Urinary bladder (tissue), 4 donors: ENCODE measurements around the gene TMEM125. TPM values are rescaled to one million over a fixed set of nuclear protein-coding genes. Genes with fewer than 3 reads are reported as not detected.

ENCODE experiments used
- DNase-seq: peaks from one replicate; pipeline ENCODE4 v3.0.0-alpha.2; 2015; ENCODE audit errors: extremely low spot score
- H3K27ac ChIP-seq: one replicate; pipeline ENCODE4 v1.5.1; 2013; ENCODE audit warnings: low read depth, mild to moderate bottlenecking, moderate library complexity
- H3K36me3 ChIP-seq: one replicate; pipeline ENCODE4 v1.6.1; 2013; ENCODE audit warnings: mild to moderate bottlenecking, moderate library complexity; ENCODE audit not compliant: insufficient read depth
- H3K4me1 ChIP-seq: one replicate; pipeline ENCODE4 v1.6.1; 2013; ENCODE audit warnings: mild to moderate bottlenecking, moderate library complexity; ENCODE audit not compliant: insufficient read depth
- H3K4me3 ChIP-seq: one replicate; pipeline ENCODE4 v1.5.1; 2013; ENCODE audit warnings: low read depth, low read length
- WGBS: extraction: QIAGEN DNeasy Blood & Tissue Kit; methylation state at CpG from one replicate; pipeline ENCODE4 v1.1.7; 2013; 5-methylcytosine and 5-hydroxymethylcytosine counted together
- polyA plus RNA-seq: library from polyadenylated mRNA; stranded (reverse); fragments of 200-250 nt; gene quantifications from one replicate; pipeline ENCODE4 v1.2.3, GENCODE V29; 2013
- total RNA-seq: library from RNA; depleted of rRNA; stranded (reverse); fragments of >200 nt; gene quantifications from one replicate; pipeline ENCODE4 v1.2.3, GENCODE V29; 2014
- donor health status: healthy with polysubstance abuse.
- donor health status: healthy.

Gene TMEM125
- total and polyA plus RNA-seq, 2 donors = 0.32 to 0.47 TPM

DNA sequence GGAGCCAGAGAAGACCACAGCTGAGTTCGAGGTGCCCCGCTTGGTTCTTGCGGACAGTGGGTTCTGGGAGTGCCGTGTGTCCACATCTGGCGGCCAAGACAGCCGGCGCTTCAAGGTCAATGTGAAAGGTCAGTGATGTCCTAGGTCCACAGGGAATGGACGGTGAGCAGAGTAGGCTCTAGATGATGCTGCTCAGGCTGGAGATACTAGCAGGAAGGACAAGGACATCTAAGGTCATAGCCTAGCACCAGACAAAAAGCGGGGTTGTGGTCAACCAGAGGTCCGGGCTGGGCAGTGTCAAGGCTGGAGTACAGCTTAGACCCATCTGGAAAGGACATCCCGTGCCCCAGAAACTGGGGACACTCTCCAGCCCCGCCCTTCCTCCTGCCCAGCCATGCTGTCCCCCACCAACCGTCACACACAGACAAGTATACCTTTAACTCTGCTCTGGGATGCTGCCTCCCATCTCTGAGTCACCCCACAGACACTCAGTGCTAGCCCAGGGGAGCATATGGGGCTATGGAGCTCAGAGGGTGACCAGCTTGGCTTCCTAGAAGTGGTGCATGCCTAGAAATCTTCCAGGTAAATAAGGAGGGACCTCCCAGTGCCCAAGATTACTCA, 39.7 kb downstream of the TMEM125 start:
- H3K27ac ChIP-seq = no peak overlapping the region
- no peak overlapping the region for H3K4me3 ChIP-seq
- no peaks in the 10 kb centered on the region for H3K4me1 ChIP-seq
- no peak for DNase-seq
- 89% methylated on average over 13 of the region's 13 CpGs for WGBS
- H3K36me3 ChIP-seq = no peaks in the 10 kb centered on the region

DNA sequence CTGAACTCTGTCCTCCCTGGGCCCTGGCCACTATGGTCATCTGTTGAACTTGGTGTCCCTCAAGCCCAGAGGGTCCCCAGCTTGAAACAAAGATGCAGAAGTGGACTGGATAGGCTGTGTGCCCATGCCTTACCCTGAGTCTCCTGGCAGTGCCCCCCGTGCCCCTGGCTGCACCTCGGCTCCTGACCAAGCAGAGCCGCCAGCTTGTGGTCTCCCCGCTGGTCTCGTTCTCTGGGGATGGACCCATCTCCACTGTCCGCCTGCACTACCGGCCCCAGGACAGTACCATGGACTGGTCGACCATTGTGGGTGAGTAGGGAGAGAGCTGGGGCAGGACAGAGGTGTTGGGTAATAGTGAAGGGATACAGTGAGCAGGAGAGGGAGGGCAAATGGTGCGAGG, 41.7 kb downstream of the TMEM125 start:
- DNase-seq = no peak
- Histone ChIP-seq H3K36me3 (no peaks in the 10 kb centered on the region), H3K4me1 (no peaks in the 10 kb centered on the region), H3K27ac (no peak overlapping the region), H3K4me3 (no peak overlapping the region)
- WGBS = 93% methylated on average over 9 of the region's 9 CpGs

DNA sequence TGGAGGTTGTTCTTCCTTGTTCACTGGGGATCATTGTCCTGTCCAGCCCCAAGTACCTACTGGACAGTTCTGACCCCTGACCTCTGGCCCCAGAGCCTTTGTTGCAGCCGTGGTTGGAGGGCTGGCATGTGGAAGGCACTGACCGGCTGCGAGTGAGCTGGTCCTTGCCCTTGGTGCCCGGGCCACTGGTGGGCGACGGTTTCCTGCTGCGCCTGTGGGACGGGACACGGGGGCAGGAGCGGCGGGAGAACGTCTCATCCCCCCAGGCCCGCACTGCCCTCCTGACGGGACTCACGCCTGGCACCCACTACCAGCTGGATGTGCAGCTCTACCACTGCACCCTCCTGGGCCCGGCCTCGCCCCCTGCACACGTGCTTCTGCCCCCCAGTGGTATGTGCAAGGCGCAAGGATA, 42.4 kb downstream of the TMEM125 start:
- no peak for DNase-seq
- no peaks in the 10 kb centered on the region for H3K4me1 ChIP-seq
- H3K36me3 ChIP-seq = no peaks in the 10 kb centered on the region
- no peak overlapping the region for H3K27ac ChIP-seq
- H3K4me3 ChIP-seq = no peak overlapping the region
- WGBS = 90% methylated on average over 19 of the region's 19 CpGs

DNA sequence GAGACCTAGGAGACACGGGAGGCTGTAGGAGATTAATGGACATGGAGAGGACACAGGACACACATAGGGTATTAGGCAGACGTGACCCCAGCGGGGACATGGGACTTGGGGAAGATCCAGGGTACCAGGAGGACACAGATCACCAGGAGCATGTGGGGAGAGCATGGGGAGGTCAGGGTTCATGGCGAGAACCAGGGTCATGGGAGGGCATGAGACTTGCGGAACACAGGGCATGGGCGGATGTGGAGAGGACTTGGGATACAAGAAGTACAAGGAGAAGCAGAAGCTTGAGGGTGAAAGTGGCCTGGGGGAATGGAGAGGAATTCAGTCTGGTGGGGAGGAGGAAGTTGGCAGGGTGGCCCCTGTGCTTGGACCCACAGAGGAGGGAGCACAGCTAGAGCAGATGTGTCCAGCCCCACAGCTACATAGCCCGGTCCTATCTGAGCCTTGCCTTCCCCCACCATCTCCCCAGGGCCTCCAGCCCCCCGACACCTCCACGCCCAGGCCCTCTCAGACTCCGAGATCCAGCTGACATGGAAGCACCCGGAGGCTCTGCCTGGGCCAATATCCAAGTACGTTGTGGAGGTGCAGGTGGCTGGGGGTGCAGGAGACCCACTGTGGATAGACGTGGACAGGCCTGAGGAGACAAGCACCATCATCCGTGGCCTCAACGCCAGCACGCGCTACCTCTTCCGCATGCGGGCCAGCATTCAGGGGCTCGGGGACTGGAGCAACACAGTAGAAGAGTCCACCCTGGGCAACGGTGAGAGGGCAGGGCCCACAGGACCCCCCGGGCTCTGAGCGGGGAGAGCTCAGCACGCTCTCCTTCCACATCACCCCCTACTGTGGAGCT, 43.1 kb downstream of the TMEM125 start:
- Histone ChIP-seq H3K4me1 (no peaks in the 10 kb centered on the region), H3K27ac (no peak overlapping the region), H3K4me3 (no peak overlapping the region), H3K36me3 (no peaks in the 10 kb centered on the region)
- 92% methylated on average over 24 of the region's 24 CpGs for WGBS
- no peak for DNase-seq

DNA sequence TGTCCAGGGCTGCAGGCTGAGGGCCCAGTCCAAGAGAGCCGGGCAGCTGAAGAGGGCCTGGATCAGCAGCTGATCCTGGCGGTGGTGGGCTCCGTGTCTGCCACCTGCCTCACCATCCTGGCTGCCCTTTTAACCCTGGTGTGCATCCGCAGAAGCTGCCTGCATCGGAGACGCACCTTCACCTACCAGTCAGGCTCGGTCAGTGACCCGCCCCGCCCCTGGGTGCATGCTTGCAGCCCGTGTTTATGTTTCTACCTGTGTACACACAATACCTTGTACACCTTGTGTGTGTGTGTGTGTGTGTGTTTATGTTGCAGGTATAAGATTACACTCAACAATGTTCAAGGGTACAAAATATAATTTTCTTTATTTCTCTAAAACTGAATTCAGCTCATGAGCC, 44.0 kb downstream of the TMEM125 start:
- Histone ChIP-seq H3K27ac (no peak overlapping the region), H3K4me3 (no peak overlapping the region), H3K4me1 (no peaks in the 10 kb centered on the region), H3K36me3 (no peaks in the 10 kb centered on the region)
- WGBS = 95% methylated on average over 10 of the region's 10 CpGs
- no peak for DNase-seq

DNA sequence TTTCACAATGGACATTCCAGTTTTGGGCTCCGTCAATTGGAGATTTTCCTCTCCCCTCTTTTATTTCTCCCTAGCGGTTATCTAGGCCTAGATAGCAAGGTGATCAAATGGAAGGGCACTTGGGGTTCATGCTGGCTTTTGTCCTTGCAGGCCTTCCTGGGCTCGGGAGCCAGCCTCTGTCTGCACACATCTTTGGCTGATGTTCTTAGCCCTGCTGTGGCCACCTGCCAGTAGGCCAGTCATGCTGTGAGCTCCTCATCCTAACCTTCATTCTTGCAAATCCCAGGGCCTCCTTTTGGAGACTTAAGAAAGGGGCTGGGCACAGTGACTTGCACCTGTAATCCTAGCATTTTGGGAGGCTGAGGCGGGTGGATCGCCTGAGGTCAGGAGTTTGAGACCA, 44.5 kb downstream of the TMEM125 start:
- no peak for DNase-seq
- WGBS = 96% methylated on average over 5 of the region's 5 CpGs

DNA sequence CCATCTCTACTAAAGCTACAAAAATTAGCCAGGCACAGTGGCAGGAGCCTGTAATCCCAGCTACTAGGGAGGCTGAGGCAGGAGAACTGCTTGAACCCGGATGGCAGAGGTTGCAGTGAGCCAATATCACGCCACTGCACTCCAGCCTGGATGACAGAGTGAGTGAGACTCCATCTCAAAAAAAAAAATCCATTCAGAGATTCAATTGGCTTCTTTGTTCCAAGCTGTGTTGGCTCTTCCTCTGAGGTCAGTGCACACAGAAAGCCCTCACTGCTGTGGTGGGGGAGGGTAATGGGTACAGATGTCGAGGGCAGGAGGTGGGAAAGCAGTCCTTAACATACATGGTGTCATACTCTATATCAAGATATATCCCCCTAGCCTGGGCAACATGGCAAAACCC, 45.7 kb downstream of the TMEM125 start:
- no peak overlapping the region for H3K27ac ChIP-seq
- WGBS = 84% methylated on average over 3 of the region's 3 CpGs
- DNase-seq = no peak
- no peaks in the 10 kb centered on the region for H3K36me3 ChIP-seq
- H3K4me3 ChIP-seq = no peak overlapping the region
- H3K4me1 ChIP-seq = no peaks in the 10 kb centered on the region

More for the DNA sequence above, 44.5 kb downstream of the TMEM125 start:
- H3K4me1 ChIP-seq = no peaks in the 10 kb centered on the region
- no peak overlapping the region for H3K27ac ChIP-seq
- no peaks in the 10 kb centered on the region for H3K36me3 ChIP-seq
- H3K4me3 ChIP-seq = no peak overlapping the region

DNA sequence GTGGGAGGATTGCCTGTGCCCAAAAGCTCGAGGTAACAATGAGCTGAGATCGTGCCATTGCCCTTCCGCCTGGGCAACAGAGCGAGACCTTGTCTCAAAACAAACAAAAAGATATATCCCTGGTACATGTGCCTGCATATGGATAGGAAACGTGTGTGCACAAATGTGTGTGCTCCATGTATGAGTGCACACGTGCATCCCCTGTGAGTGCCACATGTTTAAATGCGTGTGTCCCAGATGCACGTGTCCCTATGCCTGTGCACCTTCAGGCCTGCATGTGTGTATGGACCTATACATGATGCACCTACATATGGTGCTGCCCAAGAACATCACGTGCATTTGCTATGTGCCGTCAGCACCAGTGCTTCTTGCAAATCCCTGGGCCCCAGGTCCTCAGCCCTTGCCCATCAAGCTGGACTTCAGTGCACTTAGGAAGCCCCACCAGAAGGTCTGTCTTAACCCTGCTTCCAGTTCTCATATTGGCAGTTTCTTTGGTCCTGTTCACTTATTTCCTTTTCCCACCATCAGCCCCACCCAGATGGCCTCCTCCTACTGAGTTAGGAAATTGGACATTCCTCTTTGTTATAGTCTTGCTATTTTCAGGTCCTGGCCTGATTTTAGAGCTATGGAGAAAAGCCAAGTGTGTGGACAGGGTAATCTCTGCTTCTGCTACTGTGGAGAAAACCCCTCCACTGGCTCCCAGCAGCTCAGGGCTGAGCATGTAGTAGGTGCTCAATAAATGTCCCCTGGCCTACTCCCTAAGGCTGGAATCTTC, 46.4 kb downstream of the TMEM125 start:
- Histone ChIP-seq H3K36me3 (no peaks in the 10 kb centered on the region), H3K27ac (no peak overlapping the region), H3K4me1 (no peaks in the 10 kb centered on the region), H3K4me3 (no peak overlapping the region)
- 91% methylated on average over 10 of the region's 10 CpGs for WGBS
- no peak for DNase-seq

DNA sequence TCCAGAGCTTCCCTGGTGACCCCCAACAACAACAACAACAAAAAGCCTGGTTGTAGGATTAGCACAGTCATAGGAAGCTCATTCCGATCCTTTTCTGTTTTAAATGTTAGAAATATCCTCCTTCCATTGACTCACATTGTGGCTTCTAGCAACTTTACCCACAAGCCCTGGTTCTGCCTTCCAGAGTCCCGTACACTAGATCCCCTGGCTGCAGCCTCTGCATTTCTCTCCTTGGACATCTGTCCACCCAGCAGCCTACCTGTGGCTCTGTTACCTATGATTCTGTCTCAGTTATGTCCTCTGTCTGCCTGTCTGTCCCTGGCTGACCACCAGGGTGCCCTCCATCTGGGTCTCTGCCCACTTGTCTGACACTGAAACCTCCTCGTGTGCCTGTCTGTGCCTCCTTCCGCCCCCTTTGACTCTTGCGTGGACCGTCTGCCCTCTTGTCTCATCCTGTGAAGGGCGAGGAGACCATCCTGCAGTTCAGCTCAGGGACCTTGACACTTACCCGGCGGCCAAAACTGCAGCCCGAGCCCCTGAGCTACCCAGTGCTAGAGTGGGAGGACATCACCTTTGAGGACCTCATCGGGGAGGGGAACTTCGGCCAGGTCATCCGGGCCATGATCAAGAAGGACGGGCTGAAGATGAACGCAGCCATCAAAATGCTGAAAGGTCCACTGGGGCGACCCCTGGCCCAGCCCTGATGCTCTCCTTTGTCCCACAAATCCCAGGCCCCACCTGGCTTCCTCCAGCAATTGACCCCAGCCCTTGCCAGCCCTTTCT, 47.1 kb downstream of the TMEM125 start:
- Histone ChIP-seq H3K4me3 (no peak overlapping the region), H3K36me3 (no peaks in the 10 kb centered on the region), H3K4me1 (no peaks in the 10 kb centered on the region), H3K27ac (no peak overlapping the region)
- 89% methylated on average over 16 of the region's 16 CpGs for WGBS
- DNase-seq = no peak

DNA sequence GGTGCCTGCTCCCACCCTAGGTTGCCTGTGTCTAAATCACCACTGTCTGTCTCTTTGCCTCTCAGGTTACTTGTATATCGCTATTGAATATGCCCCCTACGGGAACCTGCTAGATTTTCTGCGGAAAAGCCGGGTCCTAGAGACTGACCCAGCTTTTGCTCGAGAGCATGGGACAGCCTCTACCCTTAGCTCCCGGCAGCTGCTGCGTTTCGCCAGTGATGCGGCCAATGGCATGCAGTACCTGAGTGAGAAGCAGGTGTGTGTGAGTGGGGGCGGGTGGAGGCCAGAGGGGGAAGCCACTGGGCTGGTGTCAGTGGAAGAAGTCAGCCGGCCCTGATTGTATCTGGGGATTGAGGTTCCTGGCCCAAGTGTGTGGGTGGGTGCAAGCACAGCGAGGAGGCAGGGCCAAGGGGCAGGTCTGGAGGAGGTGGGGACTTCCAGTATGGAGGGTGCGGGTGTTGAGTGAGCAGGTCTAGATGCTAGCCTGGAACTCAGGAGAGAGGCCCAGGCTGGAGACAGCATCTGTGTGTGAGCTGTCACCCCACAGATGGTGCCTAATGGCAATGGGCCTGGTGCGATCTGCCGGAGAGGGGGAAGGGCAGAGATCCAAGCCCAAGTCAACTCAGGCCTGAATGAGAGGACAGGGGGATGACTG, 48.2 kb downstream of the TMEM125 start:
- H3K27ac ChIP-seq = no peak overlapping the region
- no peak overlapping the region for H3K4me3 ChIP-seq
- no peaks in the 10 kb centered on the region for H3K4me1 ChIP-seq
- no peak for DNase-seq
- no peaks in the 10 kb centered on the region for H3K36me3 ChIP-seq
- WGBS = 80% methylated on average over 15 of the region's 15 CpGs

DNA sequence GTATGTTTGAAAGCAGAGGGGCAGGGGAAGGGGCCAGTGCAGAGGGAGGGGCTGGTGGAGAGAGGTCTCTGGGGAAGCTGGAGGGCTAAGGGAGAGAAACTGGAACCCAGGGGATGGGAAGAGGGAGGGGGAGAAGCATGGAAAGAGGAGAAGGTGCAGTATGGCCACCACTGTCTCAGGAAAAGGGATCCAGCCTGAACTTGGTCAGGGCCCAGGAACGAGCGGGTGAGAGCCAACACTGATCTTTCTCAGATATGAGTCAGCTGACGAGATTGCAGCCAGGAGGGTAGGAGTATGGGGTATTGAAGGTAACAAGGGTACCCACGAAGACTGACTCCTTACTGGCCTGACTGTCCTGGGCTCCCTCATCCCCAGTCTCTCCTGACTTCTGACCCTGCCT, 49.0 kb downstream of the TMEM125 start:
- no peaks in the 10 kb centered on the region for H3K36me3 ChIP-seq
- WGBS = 65% methylated on average over 4 of the region's 4 CpGs
- no peak for DNase-seq

DNA sequence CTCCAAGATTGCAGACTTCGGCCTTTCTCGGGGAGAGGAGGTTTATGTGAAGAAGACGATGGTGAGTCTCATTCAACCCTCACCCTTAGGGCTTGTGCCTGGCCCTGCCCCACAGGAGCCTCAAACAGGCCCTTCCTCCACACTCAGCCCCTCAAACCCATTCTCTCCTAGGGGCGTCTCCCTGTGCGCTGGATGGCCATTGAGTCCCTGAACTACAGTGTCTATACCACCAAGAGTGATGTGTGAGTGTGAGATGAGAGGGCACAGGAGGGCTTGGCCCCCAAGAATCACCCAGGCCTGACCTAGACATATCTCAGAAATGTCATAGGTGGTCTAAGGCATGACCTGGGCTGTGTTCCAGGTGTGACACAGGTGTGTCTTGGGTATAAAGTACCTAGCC, 49.5 kb downstream of the TMEM125 start:
- DNase-seq = no peak
- WGBS = 94% methylated on average over 5 of the region's 5 CpGs
- H3K4me3 ChIP-seq = no peak overlapping the region

More for the DNA sequence above, 49.0 kb downstream of the TMEM125 start:
- no peak overlapping the region for H3K4me3 ChIP-seq
- H3K27ac ChIP-seq = no peak overlapping the region
- no peaks in the 10 kb centered on the region for H3K4me1 ChIP-seq

DNA sequence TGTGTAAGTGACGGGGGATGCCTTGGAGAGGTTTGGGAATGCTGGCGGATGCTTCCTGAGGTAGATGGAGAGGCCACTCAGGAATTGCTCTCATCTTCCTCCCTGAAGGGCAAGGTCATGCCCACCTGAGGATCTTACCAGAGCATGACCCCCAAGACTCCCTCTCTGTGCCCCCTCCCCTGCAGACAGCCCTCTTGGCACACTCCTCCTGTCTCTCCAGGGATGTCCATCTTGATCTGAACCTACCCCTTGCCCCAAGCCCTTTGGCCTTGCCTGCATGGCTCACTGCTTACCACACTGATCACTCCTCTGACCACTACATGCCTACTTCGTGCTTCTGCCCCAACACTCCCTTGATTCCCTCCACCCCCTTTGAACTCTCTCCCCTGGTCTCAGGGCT, 50.0 kb downstream of the TMEM125 start:
- Histone ChIP-seq H3K4me1 (no peaks in the 10 kb centered on the region), H3K4me3 (no peak overlapping the region), H3K36me3 (no peaks in the 10 kb centered on the region), H3K27ac (no peak overlapping the region)
- DNase-seq = no peak
- WGBS = 67% methylated on average over 3 of the region's 3 CpGs

More for the DNA sequence above, 49.5 kb downstream of the TMEM125 start:
- Histone ChIP-seq H3K36me3 (no peaks in the 10 kb centered on the region), H3K27ac (no peak overlapping the region), H3K4me1 (no peaks in the 10 kb centered on the region)
